ENCODE data around the gene OR56A1.

- TF ChIP-seq CTCF (IDR thresholded peaks at IDR 0.05) = no peak
- TF ChIP-seq REST (IDR thresholded peaks at IDR 0.05; ENCODE audit: insufficient read depth in 1 of 2, low read depth in 2 of 2, low read length in 1 of 2) = no peak
- TF ChIP-seq POLR2AphosphoS5 (IDR thresholded peaks at IDR 0.05; ENCODE audit: low read depth, low read length) = no peak
- no peak for TF ChIP-seq SIN3A (IDR thresholded peaks at IDR 0.05; ENCODE audit: borderline replicate concordance, insufficient read depth, low read depth, low read length)
- TF ChIP-seq TCF7L2 (IDR thresholded peaks at IDR 0.05; ENCODE audit: low read depth, low read length) = no peak
These were observed 28.3 kb downstream of the OR56A1 start for GRCh38 chr11:6002202-6002699.
